H1 (cell line): ENCODE data around the gene THAP10. TPM values are rescaled to one million over a fixed set of nuclear protein-coding genes. Genes with fewer than 3 reads are reported as not detected.

ENCODE experiments used
- ASH2L ChIP-seq: fragments of 200-600, 300-600 bp; sonication (generic); IDR thresholded peaks from one replicate; pipeline ENCODE4 v1.7.1; 2017; ENCODE audit warnings: low read length
- BACH1 ChIP-seq: IDR thresholded peaks from 2 replicates; pipeline ENCODE4 v1.6.1; 2012; ENCODE audit warnings: low read length, improper control_type of control experiment
- BRCA1 ChIP-seq: IDR thresholded peaks from 2 replicates; pipeline ENCODE4 v1.6.1; 2012; ENCODE audit warnings: low read depth, low read length, improper control_type of control experiment
- CBX8 ChIP-seq: fragments of 300-800, 300-1000 bp; sonication (generic); IDR thresholded peaks from 2 replicates; pipeline ENCODE4 v1.7.1; 2016; ENCODE audit warnings: low read depth, low read length, borderline replicate concordance
- CHD1 ChIP-seq: IDR thresholded peaks from 2 replicates; pipeline ENCODE4 v1.6.1; 2012; ENCODE audit warnings: low read depth, low read length, improper control_type of control experiment
- CREB1 ChIP-seq: IDR thresholded peaks from 2 replicates; pipeline ENCODE4 v1.6.1; 2012; ENCODE audit warnings: inconsistent platforms
- CTBP2 ChIP-seq: IDR thresholded peaks from 2 replicates; pipeline ENCODE4 v1.7.0; 2011; ENCODE audit warnings: borderline replicate concordance, mild to moderate bottlenecking, moderate library complexity, mixed read lengths, low read length; ENCODE audit not compliant: insufficient read depth, insufficient read length
- EZH2 ChIP-seq: fragments of 200-600 bp; sonication (generic); IDR thresholded peaks from 2 replicates; pipeline ENCODE4 v1.7.1; 2012; ENCODE audit warnings: low read depth, mild to moderate bottlenecking, moderate library complexity, low read length, inconsistent platforms; ENCODE audit not compliant: severe bottlenecking
- HDAC2 ChIP-seq, 2 experiments: fragments of 300-600 bp in 1 of 2; sonication (generic) in 1 of 2; IDR thresholded peaks; 2 replicates each; pipeline ENCODE4 v1.6.1; 2011 to 2012; ENCODE audit warnings: low read depth in 2 of 2, low read length in 2 of 2, mild to moderate bottlenecking in 2 of 2, moderate library complexity in 2 of 2, borderline replicate concordance in 1 of 2, inconsistent platforms in 1 of 2
- JUND ChIP-seq: IDR thresholded peaks from 2 replicates; pipeline ENCODE4 v1.6.1; 2011; ENCODE audit warnings: mild to moderate bottlenecking, improper control_type of control experiment, low read length
- KDM1A ChIP-seq: fragments of 200-600, 300-600 bp; sonication (generic); IDR thresholded peaks from 2 replicates; pipeline ENCODE4 v1.7.1; 2016; ENCODE audit warnings: mild to moderate bottlenecking, low read length, borderline replicate concordance
- NRF1 ChIP-seq: IDR thresholded peaks from 2 replicates; pipeline ENCODE4 v1.6.1; 2011; ENCODE audit warnings: mild to moderate bottlenecking, low read depth, low read length, improper control_type of control experiment
- PHF8 ChIP-seq: fragments of 200-600 bp; sonication (generic); conservative IDR thresholded peaks from 2 replicates; pipeline ENCODE4 v1.7.1; 2012; ENCODE audit warnings: low read depth, mild to moderate bottlenecking, inconsistent platforms, low read length, moderate library complexity
- POLR2AphosphoS5 ChIP-seq: IDR thresholded peaks from 2 replicates; pipeline ENCODE4 v1.6.1; 2011; ENCODE audit warnings: low read depth, low read length
- POU5F1 ChIP-seq: IDR thresholded peaks from 2 replicates; pipeline ENCODE4 v1.6.1; 2011; ENCODE audit warnings: low read depth, mild to moderate bottlenecking, low read length, moderate library complexity
- RAD21 ChIP-seq, 2 experiments: IDR thresholded peaks in 1 of 2; conservative IDR thresholded peaks in 1 of 2; 2 replicates each; pipeline ENCODE4 v1.6.1; 2011; ENCODE audit warnings: low read depth in 2 of 2, low read length in 2 of 2, improper control_type of control experiment in 1 of 2, inconsistent platforms in 1 of 2, mild to moderate bottlenecking in 1 of 2, moderate library complexity in 1 of 2
- RBBP5 ChIP-seq: IDR thresholded peaks from 2 replicates; pipeline ENCODE4 v1.7.1; 2012; ENCODE audit warnings: low read depth, mild to moderate bottlenecking, inconsistent platforms, low read length, moderate library complexity, borderline replicate concordance
- RXRA ChIP-seq: IDR thresholded peaks from 2 replicates; pipeline ENCODE4 v1.6.1; 2011; ENCODE audit warnings: low read depth, mild to moderate bottlenecking, low read length, moderate library complexity; ENCODE audit not compliant: insufficient read depth
- SP4 ChIP-seq: IDR thresholded peaks from 2 replicates; pipeline ENCODE4 v1.6.1; 2012; ENCODE audit warnings: low read length, inconsistent platforms
- TCF12 ChIP-seq: IDR thresholded peaks from 2 replicates; pipeline ENCODE4 v1.6.1; 2011; ENCODE audit warnings: low read depth, mild to moderate bottlenecking, low read length
- YY1 ChIP-seq: IDR thresholded peaks from 2 replicates; pipeline ENCODE4 v1.6.1; 2011; ENCODE audit warnings: low read depth, mild to moderate bottlenecking, low read length
- polyA plus RNA-seq, 7 experiments: library from polyadenylated mRNA; depleted of rRNA in 3 of 7; stranded (reverse) in 5 of 7; unstranded in 2 of 7; fragments of >200 nt in 5 of 7; fragments of 200-250 nt in 2 of 7; gene quantifications; 1 replicate in 5 of 7; 2 replicates in 1 of 7; 4 replicates in 1 of 7; pipeline versions ENCODE4 v1.2.1 to v1.2.3, GENCODE V29; 2011 to 2013; ENCODE audit warnings: missing spikeins in 2 of 7, mixed read lengths in 2 of 7
- total RNA-seq: library from RNA; stranded (reverse); fragmentation: NEBNext Ultra II Directional; extraction: Animal tissue kit (Norgen Biotek cat#: 25700); gene quantifications from 2 replicates; pipeline ENCODE4 v1.2.1, GENCODE V29; 2021
- TF ChIP-seq, protein P1 (sequence below): IDR thresholded peaks from 2 replicates; pipeline ENCODE4 v1.6.1; 2012; ENCODE audit warnings: low read length, inconsistent platforms

The THAP10 gene
- total and polyA plus RNA-seq, 2 of the 8 experiments (the other 6 are each of a cell fraction or from before 2014, with no cell fraction given), result 2.8 to 4.5 TPM

GRCh38 chr15:70892002-70892911 is at the start of gene THAP10, which contains the start of gene LRRC49 (continued):
- TF ChIP-seq JUND, result no peak
- TF ChIP-seq ASH2L, result peak; percentile 97
- peak; percentile 81 for TF ChIP-seq YY1
- TF ChIP-seq CBX8, result no peak
- TF ChIP-seq CHD1, result no peak
- peak; percentile 78 for TF ChIP-seq PHF8
- TF ChIP-seq CREB1, result 0 out of 2 replicates have a peak, but pooled peaks have one; percentile 62
- TF ChIP-seq SP4, result no peak
- no peak for TF ChIP-seq NRF1
- TF ChIP-seq EZH2, result no peak
- no peak for TF ChIP-seq POU5F1
- TF ChIP-seq TCF12, result 0 out of 2 replicates have a peak, but pooled peaks have one; percentile 60
- no peak for TF ChIP-seq RXRA
- no peak for TF ChIP-seq BACH1
- TF ChIP-seq POLR2AphosphoS5, result peak; percentile 56
- TF ChIP-seq RBBP5, result peak; percentile 96
- TF ChIP-seq HDAC2 (IDR thresholded peaks at IDR 0.05; ENCODE audit: borderline replicate concordance in 1 of 2, low read depth in 2 of 2, low read length in 2 of 2), result peak; percentile 86 to 95; a peak in 3 of 4 replicates
- no peak for TF ChIP-seq RAD21 (IDR thresholded peaks at IDR 0.05 in 1 of 2, conservative IDR thresholded peaks at IDR 0.05 in 1 of 2; ENCODE audit: low read depth in 2 of 2, low read length in 2 of 2)
- no peak for TF ChIP-seq CTBP2
- no peak for TF ChIP-seq BRCA1
- no peak for TF ChIP-seq KDM1A
- TF ChIP-seq, protein P1, sequence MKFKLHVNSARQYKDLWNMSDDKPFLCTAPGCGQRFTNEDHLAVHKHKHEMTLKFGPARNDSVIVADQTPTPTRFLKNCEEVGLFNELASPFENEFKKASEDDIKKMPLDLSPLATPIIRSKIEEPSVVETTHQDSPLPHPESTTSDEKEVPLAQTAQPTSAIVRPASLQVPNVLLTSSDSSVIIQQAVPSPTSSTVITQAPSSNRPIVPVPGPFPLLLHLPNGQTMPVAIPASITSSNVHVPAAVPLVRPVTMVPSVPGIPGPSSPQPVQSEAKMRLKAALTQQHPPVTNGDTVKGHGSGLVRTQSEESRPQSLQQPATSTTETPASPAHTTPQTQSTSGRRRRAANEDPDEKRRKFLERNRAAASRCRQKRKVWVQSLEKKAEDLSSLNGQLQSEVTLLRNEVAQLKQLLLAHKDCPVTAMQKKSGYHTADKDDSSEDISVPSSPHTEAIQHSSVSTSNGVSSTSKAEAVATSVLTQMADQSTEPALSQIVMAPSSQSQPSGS, result no peak
